Small intestine (tissue), 7 donors: ENCODE results near the gene MACO1. TPM values are rescaled to one million over a fixed set of nuclear protein-coding genes. Genes with fewer than 3 reads are reported as not detected.
"Not testable (repeated sequence)": the region's sequence is repeated elsewhere in the genome, so short reads cannot be mapped to it uniquely, and the experiment has no call there.

Experiments used
- DNase-seq, 2 donors: peaks; one replicate each; pipeline versions ENCODE4 v3.0.0 to v3.0.0-alpha.2; 2013
- FAIRE-seq: peaks from 2 replicates; lab custom pipeline; 2012; peaks lifted over from hg19 to GRCh38; lab: Jason Lieb, UNC
- H3K27ac ChIP-seq, 3 donors: one replicate each; pipeline ENCODE4 v1.5.1; 2013; ENCODE audit warnings: low read length in 2 of 3, mild to moderate bottlenecking in 2 of 3, control low read depth in 1 of 3, inconsistent platforms in 1 of 3, low read depth in 1 of 3, moderate library complexity in 1 of 3
- H3K27me3 ChIP-seq, 3 donors: one replicate each; pipeline ENCODE4 v1.6.1; 2013; ENCODE audit warnings: low read length in 3 of 3, inconsistent platforms in 1 of 3; ENCODE audit not compliant: control insufficient read depth in 3 of 3, insufficient read depth in 3 of 3
- H3K36me3 ChIP-seq, 3 donors: one replicate each; pipeline ENCODE4 v1.6.1; 2013; ENCODE audit warnings: low read length in 3 of 3, inconsistent platforms in 1 of 3, low read depth in 1 of 3, mild to moderate bottlenecking in 1 of 3, moderate library complexity in 1 of 3; ENCODE audit not compliant: control insufficient read depth in 3 of 3, insufficient read depth in 2 of 3
- H3K4me1 ChIP-seq, 3 donors: one replicate each; pipeline ENCODE4 v1.6.1; 2013; ENCODE audit warnings: low read length in 2 of 3, inconsistent platforms in 1 of 3, low read depth in 1 of 3, mild to moderate bottlenecking in 1 of 3, moderate library complexity in 1 of 3; ENCODE audit not compliant: control insufficient read depth in 3 of 3, insufficient read depth in 2 of 3
- H3K4me3 ChIP-seq, 3 donors: one replicate each; pipeline ENCODE4 v1.5.1; 2013; ENCODE audit warnings: low read length in 3 of 3, control low read depth in 1 of 3, inconsistent platforms in 1 of 3, low read depth in 1 of 3, mild to moderate bottlenecking in 1 of 3, moderate library complexity in 1 of 3
- H3K9me3 ChIP-seq, 2 donors: one replicate each; pipeline ENCODE4 v1.6.1; 2013; ENCODE audit warnings: low read depth in 1 of 2, low read length in 1 of 2; ENCODE audit not compliant: control insufficient read depth in 2 of 2, insufficient read depth in 1 of 2
- WGBS, 3 donors: extraction: QIAGEN DNeasy Blood & Tissue Kit; methylation state at CpG; one replicate each; pipeline ENCODE4 v1.1.7; 2013; 5-methylcytosine and 5-hydroxymethylcytosine counted together
- polyA plus RNA-seq, 4 donors: library from polyadenylated mRNA; stranded (reverse) in 3 of 4; unstranded in 1 of 4; fragments of 200-250 nt in 3 of 4; fragments of 120-200 nt in 1 of 4; gene quantifications; one replicate each; pipeline versions ENCODE4 v1.2.1 to v1.2.3, GENCODE V29; 2013
- donor health status: healthy with polysubstance abuse.
- donor health status: control.
- donor health status: control.
- donor health status: Bipolar disorder and iron deficiency.
- donor health status: healthy.

Gene MACO1
- polyA plus RNA-seq, 4 donors, result 8.1 to 18.6 (median 9.7) TPM

- H3K27me3 ChIP-seq, result no peaks in the 10 kb centered on the region
- no peaks in the 10 kb centered on the region for H3K4me1 ChIP-seq
- 32 to 65% (median 45%) methylated on average over 1 of the region's 1 CpG for WGBS, 3 donors
- DNase-seq (peak in 1 of 2 donors; percentile 45), FAIRE-seq (no peak)
- H3K36me3 ChIP-seq, result peaks cover 0 to 8% (median 0%) of the 10 kb centered on the region in 3 donors
- H3K4me3 ChIP-seq, result no peak overlapping the region
- no peaks in the 10 kb centered on the region for H3K9me3 ChIP-seq
- H3K27ac ChIP-seq, result no peak overlapping the region
Observed at GRCh38 chr1:25442178-25442577, 11.5 kb downstream of the MACO1 start.

GRCh38 chr1:25443030-25443699 is 12.5 kb downstream of the MACO1 start:
- DNase-seq (no peak), FAIRE-seq (no peak)
- Histone ChIP-seq H3K4me1 (no peaks in the 10 kb centered on the region), H3K4me3 (no peak overlapping the region), H3K9me3 (no peaks in the 10 kb centered on the region), H3K36me3 (peaks cover 0 to 5% (median under 1%) of the 10 kb centered on the region in 3 donors), H3K27me3 (no peaks in the 10 kb centered on the region), H3K27ac (no peak overlapping the region)
- WGBS, 3 donors, result 87 to 90% (median 88%) methylated on average over 4 of the region's 4 CpGs

GRCh38 chr1:25444604-25445003 is 13.9 kb downstream of the MACO1 start:
- DNase-seq, H3K27me3 ChIP-seq: not testable (repeated sequence)

GRCh38 chr1:25445993-25446538 is 15.4 kb downstream of the MACO1 start:
- DNase-seq (no peak), FAIRE-seq (no peak)
- 64 to 93% (median 90%) methylated on average over 2 of the region's 2 CpGs for WGBS, 3 donors
- Histone ChIP-seq H3K4me1 (no peaks in the 10 kb centered on the region), H3K4me3 (no peak overlapping the region), H3K36me3 (peaks cover 0 to 9% (median 2%) of the 10 kb centered on the region in 3 donors), H3K27me3 (no peaks in the 10 kb centered on the region), H3K9me3 (no peaks in the 10 kb centered on the region), H3K27ac (no peak overlapping the region)

More at GRCh38 chr1:25444604-25445003, 13.9 kb downstream of the MACO1 start:
- WGBS, 3 donors, result 87 to 92% (median 91%) methylated on average over 5 of the region's 5 CpGs
- not testable (repeated sequence) for H3K36me3 ChIP-seq, H3K4me3 ChIP-seq, FAIRE-seq, H3K27ac ChIP-seq, H3K9me3 ChIP-seq, H3K4me1 ChIP-seq

GRCh38 chr1:25447547-25447946 is 16.9 kb downstream of the MACO1 start:
- Histone ChIP-seq H3K4me1 (no peaks in the 10 kb centered on the region), H3K9me3 (no peaks in the 10 kb centered on the region), H3K4me3 (no peak overlapping the region), H3K36me3 (peaks cover 0 to 9% (median 2%) of the 10 kb centered on the region in 3 donors), H3K27me3 (no peaks in the 10 kb centered on the region), H3K27ac (no peak overlapping the region)
- FAIRE-seq, result no peak
- no peak for DNase-seq

- H3K4me1 ChIP-seq, result no peaks in the 10 kb centered on the region
- 91 to 94% (median 93%) methylated on average over 2 of the region's 2 CpGs for WGBS, 3 donors
- DNase-seq (no peak), FAIRE-seq (no peak)
- H3K27ac ChIP-seq, result no peak overlapping the region
- no peak overlapping the region for H3K4me3 ChIP-seq
- peaks cover 0 to 14% (median 4%) of the 10 kb centered on the region in 3 donors for H3K36me3 ChIP-seq
- H3K9me3 ChIP-seq, result no peaks in the 10 kb centered on the region
- H3K27me3 ChIP-seq, result no peaks in the 10 kb centered on the region
Observed at GRCh38 chr1:25450891-25451290, 20.2 kb downstream of the MACO1 start.

- WGBS, 3 donors, result 92 to 97% (median 92%) methylated on average over 3 of the region's 3 CpGs
- no peaks in the 10 kb centered on the region for H3K9me3 ChIP-seq
- H3K4me3 ChIP-seq, result no peak overlapping the region
- peaks cover 2 to 17% (median 4%) of the 10 kb centered on the region in 3 donors for H3K36me3 ChIP-seq
- FAIRE-seq (no peak), DNase-seq (no peak)
- no peak overlapping the region for H3K27ac ChIP-seq
- no peaks in the 10 kb centered on the region for H3K4me1 ChIP-seq
- no peaks in the 10 kb centered on the region for H3K27me3 ChIP-seq
Observed at GRCh38 chr1:25451908-25452307, 21.2 kb downstream of the MACO1 start.

GRCh38 chr1:25456502-25456901 is 25.8 kb downstream of the MACO1 start:
- no peak for FAIRE-seq
- Histone ChIP-seq H3K4me3 (no peak overlapping the region), H3K4me1 (no peaks in the 10 kb centered on the region), H3K36me3 (peaks cover 11 to 19% (median 15%) of the 10 kb centered on the region in 3 donors), H3K27me3 (no peaks in the 10 kb centered on the region), H3K27ac (no peak overlapping the region), H3K9me3 (no peaks in the 10 kb centered on the region)
- no peak for DNase-seq
- 86 to 89% (median 87%) methylated on average over 4 of the region's 4 CpGs for WGBS, 3 donors
